Measurements from ENCODE around the gene C10orf105. TPM values are rescaled to one million over a fixed set of nuclear protein-coding genes. Genes with fewer than 3 reads are reported as not detected.
A peak's percentile ranks its signal among the peaks of the same experiment; 100 is the strongest.

C10orf105 gene
- polyA plus RNA-seq, 3 donors: 0.03 to 0.22 (median 0.19) TPM

- no peak overlapping the region for H3K27ac ChIP-seq (ENCODE audit: low read depth, low read length)
- 89 to 91% (median 89%) methylated on average over 10 of the region's 10 CpGs for WGBS, 3 donors
Measured at GRCh38 chr10:71742301-71743088, 22.9 kb upstream of the C10orf105 start.

- 94 to 97% (median 97%) methylated on average over 20 of the region's 20 CpGs for WGBS, 3 donors
- H3K27ac ChIP-seq (ENCODE audit: low read depth, low read length): no peak overlapping the region
Measured at GRCh38 chr10:71741671-71742070, 22.1 kb upstream of the C10orf105 start.

- no peak overlapping the region for H3K27ac ChIP-seq (ENCODE audit: low read depth, low read length)
- WGBS, 3 donors: 50 to 76% (median 62%) methylated on average over 4 of the region's 4 CpGs
Measured at GRCh38 chr10:71741029-71741428, 21.5 kb upstream of the C10orf105 start.

- WGBS, 3 donors: 33 to 61% (median 41%) methylated on average over 9 of the region's 9 CpGs
- no peak overlapping the region for H3K27ac ChIP-seq (ENCODE audit: low read depth, low read length)
Measured at GRCh38 chr10:71740069-71740653, 20.6 kb upstream of the C10orf105 start.

GRCh38 chr10:71739358-71739900 is 19.9 kb upstream of the C10orf105 start:
- 90 to 93% (median 90%) methylated on average over 8 of the region's 8 CpGs for WGBS, 3 donors
- no peak overlapping the region for H3K27ac ChIP-seq (ENCODE audit: low read depth, low read length)

- H3K27ac ChIP-seq (ENCODE audit: low read depth, low read length): no peak overlapping the region
- WGBS, 3 donors: 49 to 66% (median 56%) methylated on average over 3 of the region's 3 CpGs
Measured at GRCh38 chr10:71737834-71738197, 18.2 kb upstream of the C10orf105 start.

GRCh38 chr10:71737001-71737833 is 17.6 kb upstream of the C10orf105 start:
- WGBS, 3 donors: 62 to 78% (median 64%) methylated on average over 12 of the region's 12 CpGs
- no peak overlapping the region for H3K27ac ChIP-seq (ENCODE audit: low read depth, low read length)

GRCh38 chr10:71736570-71736952 is 17.0 kb upstream of the C10orf105 start:
- H3K27ac ChIP-seq (ENCODE audit: low read depth, low read length): no peak overlapping the region
- WGBS, 3 donors: 69 to 88% (median 81%) methylated on average over 2 of the region's 2 CpGs

GRCh38 chr10:71735709-71736569 is 16.4 kb upstream of the C10orf105 start:
- no peak overlapping the region for H3K27ac ChIP-seq (ENCODE audit: low read depth, low read length)
- WGBS, 3 donors: 64 to 82% (median 72%) methylated on average over 16 of the region's 16 CpGs

GRCh38 chr10:71734797-71735196 is 15.2 kb upstream of the C10orf105 start:
- no peak overlapping the region for H3K27ac ChIP-seq (ENCODE audit: low read depth, low read length)
- 85 to 87% (median 86%) methylated on average over 5 of the region's 5 CpGs for WGBS, 3 donors

GRCh38 chr10:71731791-71732190 is 12.2 kb upstream of the C10orf105 start:
- no peak overlapping the region for H3K27ac ChIP-seq (ENCODE audit: low read depth, low read length)
- 85 to 88% (median 87%) methylated on average over 12 of the region's 12 CpGs for WGBS, 3 donors

- WGBS, 3 donors: 30 to 46% (median 31%) methylated on average over 10 of the region's 10 CpGs
- peak overlapping the region; percentile 77 for H3K27ac ChIP-seq (ENCODE audit: low read depth, low read length)
Measured at GRCh38 chr10:71729161-71729636, 9.6 kb upstream of the C10orf105 start.

- H3K27ac ChIP-seq (ENCODE audit: low read depth, low read length): peak overlapping the region; percentile 77
- 16 to 50% (median 18%) methylated on average over 8 of the region's 8 CpGs for WGBS, 3 donors
Measured at GRCh38 chr10:71727738-71728737, 8.5 kb upstream of the C10orf105 start.

- 45 to 78% (median 47%) methylated on average over 12 of the region's 12 CpGs for WGBS, 3 donors
- H3K27ac ChIP-seq (ENCODE audit: low read depth, low read length): no peak overlapping the region
Measured at GRCh38 chr10:71727105-71727737, 7.6 kb upstream of the C10orf105 start.

- 75 to 84% (median 77%) methylated on average over 11 of the region's 11 CpGs for WGBS, 3 donors
- H3K27ac ChIP-seq (ENCODE audit: low read depth, low read length): no peak overlapping the region
Measured at GRCh38 chr10:71726580-71727104, 7.1 kb upstream of the C10orf105 start.

GRCh38 chr10:71725998-71726579 is 6.5 kb upstream of the C10orf105 start:
- 43 to 49% (median 45%) methylated on average over 9 of the region's 9 CpGs for WGBS, 3 donors

More at GRCh38 chr10:71725998-71726579, 6.5 kb upstream of the C10orf105 start:
- no peak overlapping the region for H3K27ac ChIP-seq (ENCODE audit: low read depth, low read length)

All from adipose tissue (tissue), 3 donors.